NK-92 (cell line): ENCODE measurements around the gene SLIT1.

Experiments
- DNase-seq: peaks from one replicate; lab custom pipeline; 2025; ENCODE audit not compliant: unreplicated experiment; lab: John Stamatoyannopoulos, UW

The SLIT1 gene

GRCh38 chr10:97203220-97203619 is 17.5 kb upstream of the SLIT1 start:
- no peak for DNase-seq

- DNase-seq, result no peak
Measured at GRCh38 chr10:97200616-97201015, 14.9 kb upstream of the SLIT1 start.

- DNase-seq, result no peak
Measured at GRCh38 chr10:97199152-97199551, 13.4 kb upstream of the SLIT1 start.

GRCh38 chr10:97197030-97197500 is 11.3 kb upstream of the SLIT1 start:
- DNase-seq, result no peak

DNA sequence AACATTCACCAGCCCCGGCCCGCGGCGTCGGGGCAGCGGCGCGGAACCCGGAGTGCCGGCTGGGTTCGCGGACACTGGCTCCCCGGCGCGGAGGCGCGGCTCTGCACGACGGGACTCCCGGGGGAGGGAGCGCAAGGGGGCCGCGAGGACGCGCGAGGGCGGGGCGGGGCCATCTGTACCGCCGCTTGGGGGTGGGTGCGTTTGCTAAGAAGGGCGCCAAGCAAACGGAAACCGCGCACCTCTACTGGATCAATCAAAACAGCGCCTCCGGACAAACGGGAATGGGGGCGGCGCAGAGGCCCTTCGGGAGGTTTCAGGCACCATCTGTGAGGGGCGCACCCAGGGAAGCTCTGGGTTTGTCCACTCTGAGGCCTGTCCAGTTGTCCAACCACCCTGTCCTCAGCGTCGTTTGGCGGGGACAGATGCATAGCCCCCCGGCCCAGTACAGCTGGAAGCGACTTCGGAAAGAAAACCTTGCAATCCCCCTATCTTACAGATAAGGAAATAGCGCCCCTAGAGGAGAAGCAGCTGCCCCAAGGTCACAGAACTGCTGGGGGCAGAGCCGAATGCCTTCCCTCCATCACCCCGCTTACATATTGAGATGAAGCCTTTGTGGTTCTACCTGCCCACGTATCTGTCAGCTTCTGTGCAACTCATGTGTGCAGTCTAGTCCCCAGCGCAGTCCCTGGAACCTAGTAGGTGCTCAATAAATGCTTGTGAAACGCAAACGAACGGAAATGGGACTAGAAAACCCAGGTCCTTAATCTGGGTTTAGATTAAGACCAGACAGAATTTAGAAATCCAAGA is 10.7 kb upstream of the SLIT1 start:
- DNase-seq, result no peak

DNA sequence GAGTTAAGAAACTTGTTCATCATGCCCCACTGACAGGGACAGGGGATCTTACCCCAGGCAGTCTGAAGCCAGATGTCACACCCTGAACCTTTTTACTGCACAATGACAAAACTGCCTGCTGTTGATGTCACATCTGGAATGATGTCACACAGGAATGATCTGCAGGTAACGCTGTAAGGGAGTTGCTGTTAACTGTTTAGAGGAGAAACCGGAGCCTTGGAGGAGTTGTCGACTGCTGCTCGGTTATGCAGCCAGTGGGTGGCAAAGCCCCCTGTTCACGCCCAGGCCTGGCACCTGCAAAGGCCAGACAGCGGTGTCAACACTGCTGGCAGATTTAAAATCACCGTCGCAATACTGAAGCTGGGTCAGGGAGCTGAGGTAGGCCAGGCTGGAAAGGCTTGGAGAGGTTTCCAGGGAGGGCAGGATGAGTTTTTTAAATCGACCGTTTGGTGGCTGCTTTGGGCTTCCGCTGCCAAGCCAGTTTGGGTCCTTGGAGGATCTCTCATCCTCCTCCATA is 10.0 kb upstream of the SLIT1 start:
- DNase-seq, result no peak

- DNase-seq, result no peak
Measured at GRCh38 chr10:97192952-97193435, 7.2 kb upstream of the SLIT1 start.

DNA sequence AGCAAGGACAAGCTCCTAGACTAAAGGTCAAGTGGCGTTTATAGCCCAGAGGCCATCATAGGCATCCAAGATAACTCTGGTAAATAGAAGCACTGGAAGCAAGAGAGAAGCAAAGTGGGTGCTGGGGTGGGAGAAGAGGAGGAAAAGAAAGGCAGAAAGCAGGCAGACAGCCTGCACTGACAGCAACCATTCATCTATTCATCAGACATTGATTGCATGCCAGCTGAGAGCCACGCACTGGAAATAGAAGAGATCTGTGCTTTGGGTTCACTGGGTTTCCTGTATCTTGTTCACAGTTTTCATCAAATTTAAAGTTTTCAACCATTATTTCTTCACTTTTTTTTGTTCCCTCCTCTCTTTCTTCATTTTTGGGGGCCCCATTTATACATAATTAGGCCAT is 4.7 kb upstream of the SLIT1 start:
- DNase-seq, result no peak

- no peak for DNase-seq
Measured at GRCh38 chr10:97188261-97188711, 2.5 kb upstream of the SLIT1 start.

- no peak for DNase-seq
Measured at GRCh38 chr10:97186911-97187310, 1.2 kb upstream of the SLIT1 start.

GRCh38 chr10:97184971-97185325 is 811 bp downstream of the SLIT1 start:
- DNase-seq, result no peak

DNA sequence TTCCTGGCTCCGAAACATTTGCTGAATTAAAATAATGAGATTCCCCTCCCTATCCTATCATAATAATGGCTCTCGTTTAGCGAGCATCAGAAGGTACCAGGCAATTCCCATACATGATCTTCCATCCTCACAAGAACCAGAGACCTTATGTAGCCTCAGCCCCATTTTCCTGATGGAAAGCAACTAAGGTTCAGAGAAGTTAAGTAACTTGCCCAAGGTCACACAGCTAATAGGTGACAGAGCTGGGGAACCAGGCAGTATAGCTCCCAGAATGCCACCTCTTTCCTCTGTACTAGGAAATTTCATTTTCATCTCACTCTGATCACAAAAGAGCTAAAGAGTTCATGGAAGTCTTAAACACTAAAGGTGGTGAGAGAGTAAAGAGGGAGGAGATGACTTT is 2.4 kb downstream of the SLIT1 start:
- DNase-seq, result no peak

GRCh38 chr10:97182288-97182990 is 3.3 kb downstream of the SLIT1 start:
- DNase-seq, result no peak

GRCh38 chr10:97180986-97181385 is 4.8 kb downstream of the SLIT1 start:
- DNase-seq, result no peak

GRCh38 chr10:97180363-97180755 is 5.4 kb downstream of the SLIT1 start:
- no peak for DNase-seq

DNA sequence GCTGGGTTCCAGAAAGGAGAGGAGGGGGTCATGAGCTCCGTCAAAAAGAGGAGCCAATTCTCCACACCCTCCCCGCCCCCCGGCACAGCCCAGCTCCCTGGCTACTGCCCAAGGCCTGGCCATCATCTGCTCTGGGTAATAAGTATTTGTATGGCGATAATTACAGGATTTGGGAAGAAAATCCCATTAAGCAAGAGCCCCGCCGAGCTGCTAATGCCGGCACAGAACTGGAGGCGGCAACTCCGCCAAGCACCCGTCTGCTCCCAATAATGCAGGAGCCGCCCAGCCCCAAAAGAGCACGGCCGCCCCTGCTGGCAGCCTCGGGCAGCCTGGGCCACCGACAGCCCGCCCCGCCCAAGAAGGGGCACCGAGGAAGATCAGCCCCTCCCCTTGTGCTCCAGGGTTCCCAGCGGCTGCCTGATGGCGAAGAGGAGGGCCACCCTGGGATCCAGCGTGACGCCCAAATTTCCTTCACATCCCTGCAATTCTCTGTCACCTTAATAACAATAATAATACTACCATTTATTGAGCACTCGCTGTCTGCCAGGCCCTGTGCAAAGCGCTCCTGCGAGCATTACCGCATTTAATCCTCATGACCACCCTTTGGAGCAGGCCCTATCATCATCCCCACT is 5.9 kb downstream of the SLIT1 start:
- DNase-seq, result no peak

DNA sequence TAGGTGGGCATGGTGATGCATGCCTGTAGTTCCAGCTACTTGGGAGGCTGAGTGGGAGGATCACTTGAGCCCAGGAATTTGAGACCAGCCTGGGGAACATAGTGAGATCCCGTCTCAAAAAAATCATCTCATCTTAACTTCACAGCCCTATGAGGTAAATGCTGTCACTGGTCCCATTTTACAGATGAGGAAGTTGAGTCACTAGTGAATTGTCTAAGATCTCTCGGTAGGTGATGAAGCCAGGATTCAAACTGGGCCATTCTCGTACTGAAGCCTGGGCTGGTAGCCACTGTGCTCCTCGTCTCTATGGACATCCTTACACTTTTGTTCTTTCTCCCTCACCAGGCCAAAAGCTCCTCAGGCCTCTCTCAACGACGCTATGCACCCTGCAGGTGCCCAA is 6.4 kb downstream of the SLIT1 start:
- DNase-seq, result no peak

DNA sequence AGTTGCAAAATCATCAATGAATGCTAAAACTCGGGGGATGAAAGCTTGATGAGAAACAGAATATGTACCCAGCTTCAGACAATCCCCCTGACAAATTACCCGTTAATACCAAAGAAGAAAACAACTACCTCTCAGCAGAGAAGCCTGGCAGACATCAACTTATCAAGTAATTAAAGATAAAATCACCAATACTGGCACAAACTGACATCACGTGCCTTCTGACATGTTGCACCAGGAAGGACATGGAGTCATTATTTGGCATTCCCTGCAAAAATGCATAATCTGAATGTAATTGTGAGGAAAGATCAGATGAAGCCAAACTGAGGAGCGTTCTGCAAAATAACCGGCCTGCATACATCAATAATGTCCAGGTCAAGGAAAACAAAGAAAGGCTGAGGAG is 7.7 kb downstream of the SLIT1 start:
- no peak for DNase-seq

DNA sequence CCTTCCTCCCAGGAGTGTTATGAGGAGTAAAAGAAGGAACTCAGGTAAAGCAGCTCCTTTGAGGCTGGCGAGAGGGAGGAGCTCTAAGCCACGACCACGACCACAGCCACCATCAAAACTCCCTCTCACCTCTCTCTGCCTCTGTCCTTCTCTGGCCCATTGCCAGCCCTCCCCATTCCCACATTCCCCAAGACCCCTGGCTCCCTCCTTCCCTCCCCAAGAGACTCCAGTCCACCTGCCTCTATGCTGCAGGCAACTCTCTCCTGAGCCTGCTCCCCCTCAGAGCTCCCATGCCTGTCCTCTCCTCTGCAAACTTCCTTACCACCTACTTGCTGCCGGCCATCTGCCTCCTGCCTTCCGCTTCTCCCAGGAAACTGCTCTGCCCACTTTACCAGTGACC is 9.5 kb downstream of the SLIT1 start:
- no peak for DNase-seq

DNA sequence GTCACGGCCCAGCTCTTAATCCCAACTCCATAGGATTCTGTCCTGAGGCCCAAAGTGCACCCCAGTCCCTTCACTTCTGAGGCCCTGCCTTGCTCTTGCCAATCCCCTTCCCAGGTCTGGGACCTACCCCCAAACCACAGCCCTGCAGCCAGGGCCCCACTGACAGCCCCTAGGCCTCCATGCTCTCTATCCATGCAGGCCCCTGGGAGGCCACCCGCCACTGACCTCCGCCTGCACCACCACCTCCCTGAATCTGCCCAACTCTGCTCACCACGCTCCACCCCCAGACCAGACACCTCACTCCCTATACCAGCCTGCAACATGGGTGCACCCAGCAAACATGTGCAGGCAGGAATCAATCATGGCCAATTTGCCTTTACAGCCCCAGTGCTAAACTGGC is 10.2 kb downstream of the SLIT1 start:
- DNase-seq, result no peak

DNA sequence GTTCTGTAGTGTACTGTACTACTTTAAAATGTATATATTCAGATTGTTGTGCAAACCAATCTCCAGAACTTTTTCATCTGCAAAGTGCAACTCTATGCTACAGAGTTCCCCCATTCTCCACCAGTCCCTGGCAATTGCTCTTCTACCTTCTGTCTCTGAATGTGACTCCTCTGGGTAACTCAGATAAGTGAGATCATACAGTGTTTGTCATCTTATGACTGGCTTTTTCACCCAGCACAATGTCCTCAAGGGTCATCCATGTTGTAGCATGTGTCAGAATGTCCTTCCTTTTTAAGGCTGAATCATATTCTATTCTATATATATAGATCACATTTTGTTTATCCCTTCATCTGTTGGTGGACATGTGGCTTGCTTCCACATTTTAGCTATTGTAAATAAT is 10.8 kb downstream of the SLIT1 start:
- no peak for DNase-seq
